ENCODE data around the gene ACTG1.

DNA sequence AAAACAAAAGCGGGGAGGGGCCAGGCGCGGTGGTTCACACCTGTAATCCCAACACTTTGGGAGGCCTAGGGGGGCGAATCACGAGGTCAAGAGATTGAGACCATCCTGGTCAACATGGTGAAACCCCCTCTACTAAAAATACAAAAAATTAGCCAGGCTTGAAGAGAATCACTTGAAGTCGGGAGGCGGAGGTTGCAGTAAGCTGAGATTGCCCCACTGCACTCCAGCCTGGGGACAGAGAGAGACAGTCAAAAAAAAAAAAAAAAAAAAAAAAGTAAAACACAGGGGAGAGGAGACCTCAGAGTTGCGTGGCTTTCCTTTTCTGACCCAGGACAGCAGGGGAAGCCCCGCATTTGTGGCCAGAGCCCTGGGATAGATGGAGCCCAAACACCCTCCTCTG, 19.9 kb downstream of the ACTG1 start:
- TF ChIP-seq, protein P1, sequence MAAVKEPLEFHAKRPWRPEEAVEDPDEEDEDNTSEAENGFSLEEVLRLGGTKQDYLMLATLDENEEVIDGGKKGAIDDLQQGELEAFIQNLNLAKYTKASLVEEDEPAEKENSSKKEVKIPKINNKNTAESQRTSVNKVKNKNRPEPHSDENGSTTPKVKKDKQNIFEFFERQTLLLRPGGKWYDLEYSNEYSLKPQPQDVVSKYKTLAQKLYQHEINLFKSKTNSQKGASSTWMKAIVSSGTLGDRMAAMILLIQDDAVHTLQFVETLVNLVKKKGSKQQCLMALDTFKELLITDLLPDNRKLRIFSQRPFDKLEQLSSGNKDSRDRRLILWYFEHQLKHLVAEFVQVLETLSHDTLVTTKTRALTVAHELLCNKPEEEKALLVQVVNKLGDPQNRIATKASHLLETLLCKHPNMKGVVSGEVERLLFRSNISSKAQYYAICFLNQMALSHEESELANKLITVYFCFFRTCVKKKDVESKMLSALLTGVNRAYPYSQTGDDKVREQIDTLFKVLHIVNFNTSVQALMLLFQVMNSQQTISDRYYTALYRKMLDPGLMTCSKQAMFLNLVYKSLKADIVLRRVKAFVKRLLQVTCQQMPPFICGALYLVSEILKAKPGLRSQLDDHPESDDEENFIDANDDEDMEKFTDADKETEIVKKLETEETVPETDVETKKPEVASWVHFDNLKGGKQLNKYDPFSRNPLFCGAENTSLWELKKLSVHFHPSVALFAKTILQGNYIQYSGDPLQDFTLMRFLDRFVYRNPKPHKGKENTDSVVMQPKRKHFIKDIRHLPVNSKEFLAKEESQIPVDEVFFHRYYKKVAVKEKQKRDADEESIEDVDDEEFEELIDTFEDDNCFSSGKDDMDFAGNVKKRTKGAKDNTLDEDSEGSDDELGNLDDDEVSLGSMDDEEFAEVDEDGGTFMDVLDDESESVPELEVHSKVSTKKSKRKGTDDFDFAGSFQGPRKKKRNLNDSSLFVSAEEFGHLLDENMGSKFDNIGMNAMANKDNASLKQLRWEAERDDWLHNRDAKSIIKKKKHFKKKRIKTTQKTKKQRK (IDR thresholded peaks at IDR 0.05; ENCODE audit: borderline replicate concordance, low read depth, low read length): no peak
- TF ChIP-seq ZBTB1 (CRISPR knock-in tag; IDR thresholded peaks at IDR 0.05; ENCODE audit: borderline replicate concordance, low read depth) (no peak), SIN3A (IDR thresholded peaks at IDR 0.05; ENCODE audit: borderline replicate concordance in 2 of 2, control insufficient read depth in 1 of 2, low read depth in 2 of 2, low read length in 2 of 2) (no peak), EP300 (IDR thresholded peaks at IDR 0.05; ENCODE audit: low read length) (no peak), ZBED1 (IDR thresholded peaks at IDR 0.05) (no peak), ETV6 (IDR thresholded peaks at IDR 0.05; ENCODE audit: borderline replicate concordance in 1 of 2, low read depth in 2 of 2, low read length in 1 of 2) (no peak), ETV6 (CRISPR knock-in tag; IDR thresholded peaks at IDR 0.05; ENCODE audit: borderline replicate concordance) (no peak), ARNT (IDR thresholded peaks at IDR 0.05) (no peak), POLR2A (conservative IDR thresholded peaks at IDR 0.05) (no peak), CBX1 (IDR thresholded peaks at IDR 0.05; ENCODE audit: low read depth) (no peak), CEBPB (tag; IDR thresholded peaks at IDR 0.05) (no peak)
- TF ChIP-seq, protein P2, sequence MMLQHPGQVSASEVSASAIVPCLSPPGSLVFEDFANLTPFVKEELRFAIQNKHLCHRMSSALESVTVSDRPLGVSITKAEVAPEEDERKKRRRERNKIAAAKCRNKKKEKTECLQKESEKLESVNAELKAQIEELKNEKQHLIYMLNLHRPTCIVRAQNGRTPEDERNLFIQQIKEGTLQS (IDR thresholded peaks at IDR 0.05): no peak
- TF ChIP-seq, protein P2 (CRISPR knock-in tag; conservative IDR thresholded peaks at IDR 0.05): no peak
- TF ChIP-seq, protein P3, sequence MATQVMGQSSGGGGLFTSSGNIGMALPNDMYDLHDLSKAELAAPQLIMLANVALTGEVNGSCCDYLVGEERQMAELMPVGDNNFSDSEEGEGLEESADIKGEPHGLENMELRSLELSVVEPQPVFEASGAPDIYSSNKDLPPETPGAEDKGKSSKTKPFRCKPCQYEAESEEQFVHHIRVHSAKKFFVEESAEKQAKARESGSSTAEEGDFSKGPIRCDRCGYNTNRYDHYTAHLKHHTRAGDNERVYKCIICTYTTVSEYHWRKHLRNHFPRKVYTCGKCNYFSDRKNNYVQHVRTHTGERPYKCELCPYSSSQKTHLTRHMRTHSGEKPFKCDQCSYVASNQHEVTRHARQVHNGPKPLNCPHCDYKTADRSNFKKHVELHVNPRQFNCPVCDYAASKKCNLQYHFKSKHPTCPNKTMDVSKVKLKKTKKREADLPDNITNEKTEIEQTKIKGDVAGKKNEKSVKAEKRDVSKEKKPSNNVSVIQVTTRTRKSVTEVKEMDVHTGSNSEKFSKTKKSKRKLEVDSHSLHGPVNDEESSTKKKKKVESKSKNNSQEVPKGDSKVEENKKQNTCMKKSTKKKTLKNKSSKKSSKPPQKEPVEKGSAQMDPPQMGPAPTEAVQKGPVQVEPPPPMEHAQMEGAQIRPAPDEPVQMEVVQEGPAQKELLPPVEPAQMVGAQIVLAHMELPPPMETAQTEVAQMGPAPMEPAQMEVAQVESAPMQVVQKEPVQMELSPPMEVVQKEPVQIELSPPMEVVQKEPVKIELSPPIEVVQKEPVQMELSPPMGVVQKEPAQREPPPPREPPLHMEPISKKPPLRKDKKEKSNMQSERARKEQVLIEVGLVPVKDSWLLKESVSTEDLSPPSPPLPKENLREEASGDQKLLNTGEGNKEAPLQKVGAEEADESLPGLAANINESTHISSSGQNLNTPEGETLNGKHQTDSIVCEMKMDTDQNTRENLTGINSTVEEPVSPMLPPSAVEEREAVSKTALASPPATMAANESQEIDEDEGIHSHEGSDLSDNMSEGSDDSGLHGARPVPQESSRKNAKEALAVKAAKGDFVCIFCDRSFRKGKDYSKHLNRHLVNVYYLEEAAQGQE (IDR thresholded peaks at IDR 0.05; ENCODE audit: borderline replicate concordance): no peak
- TF ChIP-seq, protein P3 (CRISPR knock-in tag; IDR thresholded peaks at IDR 0.05; ENCODE audit: low read depth): no peak
- TF ChIP-seq, protein P4, sequence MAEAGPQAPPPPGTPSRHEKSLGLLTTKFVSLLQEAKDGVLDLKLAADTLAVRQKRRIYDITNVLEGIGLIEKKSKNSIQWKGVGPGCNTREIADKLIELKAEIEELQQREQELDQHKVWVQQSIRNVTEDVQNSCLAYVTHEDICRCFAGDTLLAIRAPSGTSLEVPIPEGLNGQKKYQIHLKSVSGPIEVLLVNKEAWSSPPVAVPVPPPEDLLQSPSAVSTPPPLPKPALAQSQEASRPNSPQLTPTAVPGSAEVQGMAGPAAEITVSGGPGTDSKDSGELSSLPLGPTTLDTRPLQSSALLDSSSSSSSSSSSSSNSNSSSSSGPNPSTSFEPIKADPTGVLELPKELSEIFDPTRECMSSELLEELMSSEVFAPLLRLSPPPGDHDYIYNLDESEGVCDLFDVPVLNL (CRISPR knock-in tag; IDR thresholded peaks at IDR 0.05; ENCODE audit: low read depth): no peak
- TF ChIP-seq, protein P5, sequence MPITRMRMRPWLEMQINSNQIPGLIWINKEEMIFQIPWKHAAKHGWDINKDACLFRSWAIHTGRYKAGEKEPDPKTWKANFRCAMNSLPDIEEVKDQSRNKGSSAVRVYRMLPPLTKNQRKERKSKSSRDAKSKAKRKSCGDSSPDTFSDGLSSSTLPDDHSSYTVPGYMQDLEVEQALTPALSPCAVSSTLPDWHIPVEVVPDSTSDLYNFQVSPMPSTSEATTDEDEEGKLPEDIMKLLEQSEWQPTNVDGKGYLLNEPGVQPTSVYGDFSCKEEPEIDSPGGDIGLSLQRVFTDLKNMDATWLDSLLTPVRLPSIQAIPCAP (CRISPR knock-in tag; IDR thresholded peaks at IDR 0.05; ENCODE audit: borderline replicate concordance): no peak

Measured in K562 (cell line).